ENCODE results near the gene PNPLA3. TPM values are rescaled to one million over a fixed set of nuclear protein-coding genes. Genes with fewer than 3 reads are reported as not detected.

PNPLA3 gene
- polyA plus RNA-seq, 1 donor (not counting 4 experiments of a cell fraction or from before 2014, with no cell fraction given): 12.0 TPM

DNA sequence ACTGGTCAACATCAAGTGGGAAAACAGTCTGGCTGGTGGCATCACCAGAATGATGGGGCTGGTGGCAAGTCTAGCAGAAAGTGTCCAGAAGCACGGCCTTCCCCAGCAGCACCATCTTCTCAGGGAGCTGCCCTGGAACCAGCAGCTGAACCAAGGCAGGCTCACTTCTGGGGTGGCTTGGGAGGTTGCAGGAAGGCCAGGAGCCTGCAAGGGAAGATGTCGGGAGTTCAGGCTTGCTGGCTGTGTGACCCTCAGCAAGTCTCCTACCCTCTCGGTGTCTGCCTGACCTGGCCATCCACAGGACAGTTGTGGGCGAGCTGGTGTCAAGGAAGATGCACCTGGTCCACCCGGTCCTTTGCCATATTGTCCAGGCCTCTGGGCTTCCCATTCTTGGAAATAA, 29.5 kb upstream of the PNPLA3 start:
- Histone ChIP-seq H3K27me3 (ENCODE audit: control insufficient read depth, extremely low read depth, insufficient read depth, low read length) (peaks cover 42% of the 10 kb centered on the region), H3K4me1 (ENCODE audit: control insufficient read depth, extremely low read depth, insufficient read depth, low read length) (peaks cover 9% of the 10 kb centered on the region), H3K4me3 (ENCODE audit: control insufficient read depth in 2 of 3, extremely low read depth in 1 of 3, insufficient read depth in 2 of 3, low read depth in 1 of 3, low read length in 3 of 3) (no peak overlapping the region), H3K36me3 (ENCODE audit: control insufficient read depth in 2 of 2, extremely low read depth in 1 of 2, insufficient read depth in 2 of 2, low read length in 2 of 2) (no peaks in the 10 kb centered on the region), H3K9me3 (ENCODE audit: control insufficient read depth, low read depth, low read length) (no peaks in the 10 kb centered on the region), H2AFZ (ENCODE audit: control insufficient read depth, low read length) (no peak overlapping the region), H3K27ac (ENCODE audit: control insufficient read depth, insufficient read depth, low read length) (no peak overlapping the region), H3K9me1 (ENCODE audit: control insufficient read depth, extremely low read depth, insufficient read depth, low read length) (no peaks in the 10 kb centered on the region), H3K79me2 (ENCODE audit: control insufficient read depth, insufficient read depth, low read length) (no peaks in the 10 kb centered on the region), H3K9ac (ENCODE audit: control insufficient read depth, extremely low read depth, insufficient read depth, low read length) (no peak overlapping the region), H4K20me1 (ENCODE audit: control insufficient read depth, extremely low read depth, insufficient read depth, low read length) (no peaks in the 10 kb centered on the region), H3K4me2 (ENCODE audit: control insufficient read depth, extremely low read depth, insufficient read depth, low read depth, low read length) (no peak overlapping the region)
- FAIRE-seq (no peak), DNase-seq (ENCODE audit: low read depth, low spot score) (no peak)
- TF ChIP-seq EZH2 (IDR thresholded peaks at IDR 0.05; ENCODE audit: low read length): no peak
- TF ChIP-seq, protein P1, sequence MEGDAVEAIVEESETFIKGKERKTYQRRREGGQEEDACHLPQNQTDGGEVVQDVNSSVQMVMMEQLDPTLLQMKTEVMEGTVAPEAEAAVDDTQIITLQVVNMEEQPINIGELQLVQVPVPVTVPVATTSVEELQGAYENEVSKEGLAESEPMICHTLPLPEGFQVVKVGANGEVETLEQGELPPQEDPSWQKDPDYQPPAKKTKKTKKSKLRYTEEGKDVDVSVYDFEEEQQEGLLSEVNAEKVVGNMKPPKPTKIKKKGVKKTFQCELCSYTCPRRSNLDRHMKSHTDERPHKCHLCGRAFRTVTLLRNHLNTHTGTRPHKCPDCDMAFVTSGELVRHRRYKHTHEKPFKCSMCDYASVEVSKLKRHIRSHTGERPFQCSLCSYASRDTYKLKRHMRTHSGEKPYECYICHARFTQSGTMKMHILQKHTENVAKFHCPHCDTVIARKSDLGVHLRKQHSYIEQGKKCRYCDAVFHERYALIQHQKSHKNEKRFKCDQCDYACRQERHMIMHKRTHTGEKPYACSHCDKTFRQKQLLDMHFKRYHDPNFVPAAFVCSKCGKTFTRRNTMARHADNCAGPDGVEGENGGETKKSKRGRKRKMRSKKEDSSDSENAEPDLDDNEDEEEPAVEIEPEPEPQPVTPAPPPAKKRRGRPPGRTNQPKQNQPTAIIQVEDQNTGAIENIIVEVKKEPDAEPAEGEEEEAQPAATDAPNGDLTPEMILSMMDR (optimal IDR thresholded peaks at IDR 0.05 in 1 of 3, IDR thresholded peaks at IDR 0.05 in 1 of 3, conservative IDR thresholded peaks at IDR 0.05 in 1 of 3; ENCODE audit: extremely low read depth in 1 of 3, insufficient read depth in 2 of 3, low read length in 3 of 3): no peak
- dilution Hi-C loops (cut with MboI; ENCODE audit: extremely low pct_ligation_motif_present, low sequenced_read_pairs): no loop called here

- Histone ChIP-seq H3K9me3 (ENCODE audit: control insufficient read depth, low read depth, low read length) (no peaks in the 10 kb centered on the region), H3K27me3 (ENCODE audit: control insufficient read depth, extremely low read depth, insufficient read depth, low read length) (peaks cover 35% of the 10 kb centered on the region), H3K9ac (ENCODE audit: control insufficient read depth, extremely low read depth, insufficient read depth, low read length) (no peak overlapping the region), H3K4me2 (ENCODE audit: control insufficient read depth, extremely low read depth, insufficient read depth, low read depth, low read length) (no peak overlapping the region), H3K27ac (ENCODE audit: control insufficient read depth, insufficient read depth, low read length) (no peak overlapping the region), H3K4me3 (ENCODE audit: control insufficient read depth in 2 of 3, extremely low read depth in 1 of 3, insufficient read depth in 2 of 3, low read depth in 1 of 3, low read length in 3 of 3) (no peak overlapping the region), H2AFZ (ENCODE audit: control insufficient read depth, low read length) (no peak overlapping the region), H3K79me2 (ENCODE audit: control insufficient read depth, insufficient read depth, low read length) (no peaks in the 10 kb centered on the region), H3K9me1 (ENCODE audit: control insufficient read depth, extremely low read depth, insufficient read depth, low read length) (no peaks in the 10 kb centered on the region), H3K4me1 (ENCODE audit: control insufficient read depth, extremely low read depth, insufficient read depth, low read length) (peaks cover 8% of the 10 kb centered on the region), H4K20me1 (ENCODE audit: control insufficient read depth, extremely low read depth, insufficient read depth, low read length) (no peaks in the 10 kb centered on the region), H3K36me3 (ENCODE audit: control insufficient read depth in 2 of 2, extremely low read depth in 1 of 2, insufficient read depth in 2 of 2, low read length in 2 of 2) (no peaks in the 10 kb centered on the region)
- dilution Hi-C loops (cut with MboI; ENCODE audit: extremely low pct_ligation_motif_present, low sequenced_read_pairs): no loop called here
- TF ChIP-seq EZH2 (IDR thresholded peaks at IDR 0.05; ENCODE audit: low read length): no peak
- TF ChIP-seq, protein P1 (optimal IDR thresholded peaks at IDR 0.05 in 1 of 3, IDR thresholded peaks at IDR 0.05 in 1 of 3, conservative IDR thresholded peaks at IDR 0.05 in 1 of 3; ENCODE audit: extremely low read depth in 1 of 3, insufficient read depth in 2 of 3, low read length in 3 of 3): peak in 1 of 3 experiments; percentile 14
- FAIRE-seq (no peak), DNase-seq (ENCODE audit: low read depth, low spot score) (no peak)
Measured at GRCh38 chr22:43895986-43896645, 27.5 kb upstream of the PNPLA3 start.

All from keratinocyte (primary cell).